SK-N-SH (cell line): ENCODE results near the gene GSTO2. TPM values are rescaled to one million over a fixed set of nuclear protein-coding genes. Genes with fewer than 3 reads are reported as not detected.

Experiments used
- CTCF ChIA-PET: fragments of 300-600, 350-600 bp; formaldehyde crosslinking; extraction: SDS; loops from one replicate; lab custom pipeline; 2021; lab: Yijun Ruan, JAX
- POLR2A ChIA-PET: fragments of 350-600 bp; sonication (Branson Sonifier 250); formaldehyde crosslinking; extraction: SDS; loops from one replicate; lab custom pipeline; 2020; ENCODE audit warnings: antibody characterized with exemption, inconsistent platforms; lab: Yijun Ruan, JAX
- DNase-seq: peaks from one replicate; pipeline ENCODE4 v3.0.0; 2012
- H2AFZ ChIP-seq: fragments of 200-600 bp; sonication (generic); 2 replicates; pipeline ENCODE4 v1.8.1; 2016; ENCODE audit warnings: antibody characterized with exemption, mild to moderate bottlenecking, low read depth
- H3F3A ChIP-seq: fragments of 200-600 bp; sonication (generic); replicated peaks from 2 replicates; pipeline ENCODE3; 2016; ENCODE audit warnings: antibody characterized with exemption, mild to moderate bottlenecking; ENCODE audit not compliant: insufficient read depth
- H3K27ac ChIP-seq, 2 experiments: fragments of 200-500 bp in 1 of 2; fragments of 200-600 bp in 1 of 2; sonication (Bioruptor generic) in 1 of 2; sonication (generic), shearing (Covaris generic) in 1 of 2; 2 replicates each; pipeline versions ENCODE4 v1.5.1 to v1.6.1; 2014 to 2016; ENCODE audit warnings: low read depth in 2 of 2, inconsistent platforms in 1 of 2, low read length in 1 of 2, mild to moderate bottlenecking in 1 of 2, mixed read lengths in 1 of 2
- H3K27me3 ChIP-seq: fragments of 200-600 bp; sonication (generic), shearing (Covaris generic); 2 replicates; pipeline ENCODE4 v1.6.1; 2016; ENCODE audit warnings: mixed run types; ENCODE audit not compliant: insufficient read depth
- H3K36me3 ChIP-seq, 2 experiments: fragments of 200-500 bp in 1 of 2; fragments of 200-600 bp in 1 of 2; sonication (Bioruptor generic) in 1 of 2; sonication (generic) in 1 of 2; replicated peaks in 1 of 2; 2 replicates each; pipeline versions ENCODE3 to v1.5.1; 2014 to 2016; ENCODE audit warnings: low read length in 1 of 2, mild to moderate bottlenecking in 1 of 2; ENCODE audit not compliant: insufficient read depth in 2 of 2, control insufficient read depth in 1 of 2
- H3K4me1 ChIP-seq, 2 experiments: fragments of 200-500 bp in 1 of 2; fragments of 200-600 bp in 1 of 2; sonication (Bioruptor generic) in 1 of 2; sonication (generic), shearing (Covaris generic) in 1 of 2; 2 replicates each; pipeline versions ENCODE4 v1.5.1 to v1.6.1; 2014 to 2016; ENCODE audit warnings: low read depth in 1 of 2, low read length in 1 of 2, mixed run types in 1 of 2; ENCODE audit not compliant: insufficient read depth in 2 of 2, control insufficient read depth in 1 of 2
- H3K4me2 ChIP-seq: fragments of 200-600 bp; sonication (generic), shearing (Covaris generic); 2 replicates; pipeline ENCODE4 v1.6.1; 2017; ENCODE audit warnings: mixed run types
- H3K4me3 ChIP-seq, 2 experiments: fragments of 200-500 bp in 1 of 2; fragments of 200-600 bp in 1 of 2; sonication (Bioruptor generic) in 1 of 2; sonication (generic), shearing (Covaris generic) in 1 of 2; 2 replicates each; pipeline versions ENCODE4 v1.5.1 to v1.8.1; 2014 to 2016; ENCODE audit warnings: low read depth in 2 of 2, inconsistent platforms in 1 of 2, low read length in 1 of 2, mild to moderate bottlenecking in 1 of 2, mixed read lengths in 1 of 2, moderate library complexity in 1 of 2
- H3K79me2 ChIP-seq: fragments of 200-600 bp; sonication (generic); 2 replicates; pipeline ENCODE4 v1.8.1; 2017; ENCODE audit warnings: mild to moderate bottlenecking; ENCODE audit not compliant: insufficient read depth
- H3K9ac ChIP-seq: fragments of 200-600 bp; sonication (generic); 2 replicates; pipeline ENCODE4 v1.6.1; 2017; ENCODE audit warnings: mixed run types
- H3K9me2 ChIP-seq: fragments of 200-600 bp; sonication (generic); 2 replicates; pipeline ENCODE4 v1.6.1; 2017; ENCODE audit warnings: mixed run types
- H3K9me3 ChIP-seq: fragments of 200-600 bp; sonication (generic); 2 replicates; pipeline ENCODE4 v1.6.1; 2017; ENCODE audit warnings: mixed run types, mild to moderate bottlenecking, moderate library complexity
- H4K20me1 ChIP-seq: fragments of 200-600 bp; sonication (generic); 2 replicates; pipeline ENCODE4 v1.6.1; 2017; ENCODE audit warnings: mild to moderate bottlenecking, mixed run types; ENCODE audit not compliant: insufficient read depth
- CHD2 ChIP-seq: fragments of 150-350 bp; IDR thresholded peaks from 2 replicates; pipeline ENCODE4 v1.6.1; 2018; ENCODE audit warnings: low read length; ENCODE audit not compliant: partially characterized antibody
- EP300 ChIP-seq, 2 experiments: IDR thresholded peaks; 2 replicates each; pipeline versions ENCODE4 v1.4.0 to v1.6.1; 2012; ENCODE audit warnings: borderline replicate concordance in 1 of 2, low read depth in 1 of 2, low read length in 1 of 2
- EZH2phosphoT487 ChIP-seq: fragments of 200-600 bp; sonication (generic); IDR thresholded peaks from 2 replicates; pipeline ENCODE4 v1.6.1; 2017; ENCODE audit warnings: low read depth, mixed run types, mild to moderate bottlenecking, antibody characterized with exemption, moderate library complexity, borderline replicate concordance
- FOSL2 ChIP-seq: IDR thresholded peaks from 2 replicates; pipeline ENCODE4 v1.4.0; 2012; ENCODE audit warnings: low read depth, mild to moderate bottlenecking, moderate library complexity, borderline replicate concordance
- FOXM1 ChIP-seq: IDR thresholded peaks from 2 replicates; pipeline ENCODE4 v1.4.0; 2012; ENCODE audit warnings: low read depth, mild to moderate bottlenecking
- GATA2 ChIP-seq: sonication (generic); formaldehyde crosslinking; IDR thresholded peaks from 2 replicates; pipeline ENCODE4 v1.5.0; 2020; ENCODE audit warnings: mild to moderate bottlenecking, missing genetic modification reagents
- MEF2A ChIP-seq: IDR thresholded peaks from 2 replicates; pipeline ENCODE4 v1.4.0; 2012; ENCODE audit warnings: low read depth, borderline replicate concordance
- MXI1 ChIP-seq: IDR thresholded peaks from 2 replicates; pipeline ENCODE4 v1.6.1; 2012; ENCODE audit warnings: mild to moderate bottlenecking, low read depth, low read length, improper control_type of control experiment
- NFIC ChIP-seq: IDR thresholded peaks from 2 replicates; pipeline ENCODE4 v1.4.0; 2012; ENCODE audit warnings: borderline replicate concordance
- RXRA ChIP-seq: IDR thresholded peaks from 2 replicates; pipeline ENCODE4 v1.4.0; 2012; ENCODE audit warnings: low read depth, mild to moderate bottlenecking, borderline replicate concordance
- SIN3A ChIP-seq: IDR thresholded peaks from 2 replicates; pipeline ENCODE4 v1.6.1; 2012; ENCODE audit warnings: low read depth, mild to moderate bottlenecking, low read length, moderate library complexity, borderline replicate concordance
- TCF12 ChIP-seq: IDR thresholded peaks from 2 replicates; pipeline ENCODE4 v1.4.0; 2012
- TEAD4 ChIP-seq: IDR thresholded peaks from 2 replicates; pipeline ENCODE4 v1.4.0; 2012; ENCODE audit warnings: mild to moderate bottlenecking, borderline replicate concordance; ENCODE audit not compliant: insufficient read depth
- whole genome bisulfite sequencing: methylation state at CpG from one replicate; pipeline ENCODE4 v1.1.6; 2017; ENCODE audit warnings: low lambda C conversion rate; 5-methylcytosine and 5-hydroxymethylcytosine counted together
- polyA plus RNA-seq, 3 experiments: library from polyadenylated mRNA; depleted of rRNA; stranded (reverse); fragments of >200 nt; gene quantifications; 2 replicates each; pipeline ENCODE4 v1.2.3, GENCODE V29; 2012
- TF ChIP-seq, protein P1 (sequence below): IDR thresholded peaks from 2 replicates; pipeline ENCODE4 v1.4.0; 2012; ENCODE audit warnings: low read depth
- TF ChIP-seq, protein P2 (sequence below): fragments of 200-600 bp; sonication (generic); IDR thresholded peaks from 2 replicates; pipeline ENCODE4 v1.6.1; 2017; ENCODE audit warnings: antibody characterized with exemption, mild to moderate bottlenecking, moderate library complexity
- TF ChIP-seq, protein P3 (sequence below): fragments of 150-350 bp; IDR thresholded peaks from 2 replicates; pipeline ENCODE4 v1.6.1; 2017; ENCODE audit warnings: antibody characterized with exemption, low read length, low read depth, borderline replicate concordance
- TF ChIP-seq, protein P4 (sequence below): IDR thresholded peaks from 2 replicates; pipeline ENCODE4; 2012
- TF ChIP-seq, protein P5 (sequence below): fragments of 150-350 bp; IDR thresholded peaks from 2 replicates; pipeline ENCODE4 v1.6.1; 2016; ENCODE audit warnings: mild to moderate bottlenecking, low read depth, low read length

Gene GSTO2
- polyA plus RNA-seq, 1 of the 3 experiments (the other 2 are of a cell fraction): 0.49 TPM

DNA sequence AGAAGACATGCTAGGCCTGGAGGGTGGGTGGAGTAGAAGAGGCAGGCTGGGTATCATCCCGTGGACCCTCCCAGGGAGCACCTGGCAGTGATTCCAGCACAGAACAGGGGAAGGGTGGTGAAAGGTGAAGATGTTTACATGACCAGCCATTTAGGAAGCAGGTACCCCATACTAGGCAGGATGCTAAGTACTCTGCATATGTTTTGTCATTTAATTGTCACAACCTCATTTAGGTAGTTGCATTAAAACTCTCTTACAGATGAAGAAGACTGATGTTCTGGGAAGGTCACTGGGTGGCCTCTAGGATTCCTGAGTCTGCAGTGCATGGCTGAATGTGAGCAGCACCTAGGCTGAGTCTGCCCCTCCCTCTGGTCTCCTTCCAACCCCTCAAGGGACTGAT, 54.1 kb downstream of the GSTO2 start:
- ChIA-PET POLR2A (interaction anchor here (1.2 kb wide), 1 partner anchor 15 kb away, joined by 4 read pairs; the partner anchor contains the start of gene ITPRIP), CTCF (interaction anchor here (0.8 to 2.9 kb wide), 7 partner anchors 8 to 257 kb away, joined by 3 to 18 read pairs (median 3); partner anchors contain the start of gene ITPRIP)
- H3K9me2 ChIP-seq: no peaks in the 10 kb centered on the region
- peaks cover 4% of the 10 kb centered on the region for H3F3A ChIP-seq
- H3K4me1 ChIP-seq: peaks cover 32 to 46% of the 10 kb centered on the region in 2 experiments; a peak in 3 of 4 replicates
- peaks cover 0 to 12% of the 10 kb centered on the region in 2 experiments for H3K36me3 ChIP-seq
- peaks cover 43% of the 10 kb centered on the region for H4K20me1 ChIP-seq
- H2AFZ ChIP-seq: no peak overlapping the region
- H3K79me2 ChIP-seq: peaks cover 100% of the 10 kb centered on the region
- 100% methylated on average over 1 of the region's 1 CpG for WGBS
- no peak overlapping the region for H3K4me3 ChIP-seq
- no peak overlapping the region for H3K4me2 ChIP-seq
- no peak overlapping the region for H3K9ac ChIP-seq
- no peaks in the 10 kb centered on the region for H3K9me3 ChIP-seq
- peak overlapping the region in 1 of 2 experiments; percentile 41; a peak in 1 of 4 replicates for H3K27ac ChIP-seq
- TF ChIP-seq FOSL2 (no peak), MXI1 (no peak), GATA2 (CRISPR knock-in tag) (no peak), TEAD4 (no peak), EZH2phosphoT487 (no peak), CHD2 (no peak), TCF12 (no peak), EP300 (IDR thresholded peaks at IDR 0.05; ENCODE audit: borderline replicate concordance in 1 of 2, low read depth in 1 of 2, low read length in 1 of 2) (no peak), RXRA (no peak), NFIC (no peak), MEF2A (no peak), FOXM1 (no peak), SIN3A (no peak)
- TF ChIP-seq, protein P1, sequence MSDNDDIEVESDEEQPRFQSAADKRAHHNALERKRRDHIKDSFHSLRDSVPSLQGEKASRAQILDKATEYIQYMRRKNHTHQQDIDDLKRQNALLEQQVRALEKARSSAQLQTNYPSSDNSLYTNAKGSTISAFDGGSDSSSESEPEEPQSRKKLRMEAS: no peak
- TF ChIP-seq, protein P2, sequence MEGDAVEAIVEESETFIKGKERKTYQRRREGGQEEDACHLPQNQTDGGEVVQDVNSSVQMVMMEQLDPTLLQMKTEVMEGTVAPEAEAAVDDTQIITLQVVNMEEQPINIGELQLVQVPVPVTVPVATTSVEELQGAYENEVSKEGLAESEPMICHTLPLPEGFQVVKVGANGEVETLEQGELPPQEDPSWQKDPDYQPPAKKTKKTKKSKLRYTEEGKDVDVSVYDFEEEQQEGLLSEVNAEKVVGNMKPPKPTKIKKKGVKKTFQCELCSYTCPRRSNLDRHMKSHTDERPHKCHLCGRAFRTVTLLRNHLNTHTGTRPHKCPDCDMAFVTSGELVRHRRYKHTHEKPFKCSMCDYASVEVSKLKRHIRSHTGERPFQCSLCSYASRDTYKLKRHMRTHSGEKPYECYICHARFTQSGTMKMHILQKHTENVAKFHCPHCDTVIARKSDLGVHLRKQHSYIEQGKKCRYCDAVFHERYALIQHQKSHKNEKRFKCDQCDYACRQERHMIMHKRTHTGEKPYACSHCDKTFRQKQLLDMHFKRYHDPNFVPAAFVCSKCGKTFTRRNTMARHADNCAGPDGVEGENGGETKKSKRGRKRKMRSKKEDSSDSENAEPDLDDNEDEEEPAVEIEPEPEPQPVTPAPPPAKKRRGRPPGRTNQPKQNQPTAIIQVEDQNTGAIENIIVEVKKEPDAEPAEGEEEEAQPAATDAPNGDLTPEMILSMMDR: no peak
- TF ChIP-seq, protein P3, sequence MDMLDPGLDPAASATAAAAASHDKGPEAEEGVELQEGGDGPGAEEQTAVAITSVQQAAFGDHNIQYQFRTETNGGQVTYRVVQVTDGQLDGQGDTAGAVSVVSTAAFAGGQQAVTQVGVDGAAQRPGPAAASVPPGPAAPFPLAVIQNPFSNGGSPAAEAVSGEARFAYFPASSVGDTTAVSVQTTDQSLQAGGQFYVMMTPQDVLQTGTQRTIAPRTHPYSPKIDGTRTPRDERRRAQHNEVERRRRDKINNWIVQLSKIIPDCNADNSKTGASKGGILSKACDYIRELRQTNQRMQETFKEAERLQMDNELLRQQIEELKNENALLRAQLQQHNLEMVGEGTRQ: no peak
- TF ChIP-seq, protein P4, sequence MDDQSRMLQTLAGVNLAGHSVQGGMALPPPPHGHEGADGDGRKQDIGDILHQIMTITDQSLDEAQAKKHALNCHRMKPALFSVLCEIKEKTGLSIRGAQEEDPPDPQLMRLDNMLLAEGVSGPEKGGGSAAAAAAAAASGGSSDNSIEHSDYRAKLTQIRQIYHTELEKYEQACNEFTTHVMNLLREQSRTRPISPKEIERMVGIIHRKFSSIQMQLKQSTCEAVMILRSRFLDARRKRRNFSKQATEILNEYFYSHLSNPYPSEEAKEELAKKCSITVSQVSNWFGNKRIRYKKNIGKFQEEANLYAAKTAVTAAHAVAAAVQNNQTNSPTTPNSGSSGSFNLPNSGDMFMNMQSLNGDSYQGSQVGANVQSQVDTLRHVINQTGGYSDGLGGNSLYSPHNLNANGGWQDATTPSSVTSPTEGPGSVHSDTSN: no peak
- TF ChIP-seq, protein P5, sequence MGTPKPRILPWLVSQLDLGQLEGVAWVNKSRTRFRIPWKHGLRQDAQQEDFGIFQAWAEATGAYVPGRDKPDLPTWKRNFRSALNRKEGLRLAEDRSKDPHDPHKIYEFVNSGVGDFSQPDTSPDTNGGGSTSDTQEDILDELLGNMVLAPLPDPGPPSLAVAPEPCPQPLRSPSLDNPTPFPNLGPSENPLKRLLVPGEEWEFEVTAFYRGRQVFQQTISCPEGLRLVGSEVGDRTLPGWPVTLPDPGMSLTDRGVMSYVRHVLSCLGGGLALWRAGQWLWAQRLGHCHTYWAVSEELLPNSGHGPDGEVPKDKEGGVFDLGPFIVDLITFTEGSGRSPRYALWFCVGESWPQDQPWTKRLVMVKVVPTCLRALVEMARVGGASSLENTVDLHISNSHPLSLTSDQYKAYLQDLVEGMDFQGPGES: no peak
- DNase-seq: no peak
- no peaks in the 10 kb centered on the region for H3K27me3 ChIP-seq
